Measurements from ENCODE around the gene PRDM15. TPM values are rescaled to one million over a fixed set of nuclear protein-coding genes. Genes with fewer than 3 reads are reported as not detected.

Gene PRDM15
- total and polyA plus RNA-seq, 4 donors, result 1.2 to 5.7 (median 2.1) TPM

GRCh38 chr21:41819856-41820281 lies 59.3 kb downstream of the PRDM15 start:
- H3K27me3 ChIP-seq (ENCODE audit: control insufficient read depth in 4 of 4, insufficient read depth in 4 of 4, low read length in 3 of 4), result no peaks in the 10 kb centered on the region
- H3K4me1 ChIP-seq (ENCODE audit: control insufficient read depth in 4 of 4, insufficient read depth in 4 of 4, low read length in 3 of 4), result no peaks in the 10 kb centered on the region
- WGBS, result 98% methylated on average over 19 of the region's 19 CpGs
- no peak for TF ChIP-seq YY1 (IDR thresholded peaks at IDR 0.05)
- TF ChIP-seq ATF3 (IDR thresholded peaks at IDR 0.05), result no peak
- no peak for TF ChIP-seq MAX (IDR thresholded peaks at IDR 0.05)
- TF ChIP-seq FOXA2 (IDR thresholded peaks at IDR 0.05), result no peak
- TF ChIP-seq CTCF (IDR thresholded peaks at IDR 0.05; ENCODE audit: low read depth, low read length, missing input control), result no peak
- no peak for TF ChIP-seq FOXA1 (IDR thresholded peaks at IDR 0.05)
- TF ChIP-seq TAF1 (conservative IDR thresholded peaks at IDR 0.05), result no peak
- TF ChIP-seq HNF4A (conservative IDR thresholded peaks at IDR 0.05), result no peak
- no peak for TF ChIP-seq JUND (IDR thresholded peaks at IDR 0.05)
- no peak for TF ChIP-seq RAD21 (IDR thresholded peaks at IDR 0.05)
- no peak for TF ChIP-seq ZBTB33 (IDR thresholded peaks at IDR 0.05)
- no peak for TF ChIP-seq GABPA (IDR thresholded peaks at IDR 0.05 in 1 of 2, conservative IDR thresholded peaks at IDR 0.05 in 1 of 2)
- no peak for TF ChIP-seq REST (IDR thresholded peaks at IDR 0.05)
- TF ChIP-seq HNF4G (IDR thresholded peaks at IDR 0.05), result no peak
- TF ChIP-seq RXRA (IDR thresholded peaks at IDR 0.05), result no peak
- TF ChIP-seq EGR1 (IDR thresholded peaks at IDR 0.05; ENCODE audit: low read depth in 2 of 2), result no peak
- TF ChIP-seq SP1 (IDR thresholded peaks at IDR 0.05), result no peak
- TF ChIP-seq NR2F2 (IDR thresholded peaks at IDR 0.05), result no peak
- no peak overlapping the region for H3K4me3 ChIP-seq (ENCODE audit: low read depth in 1 of 3, low read length in 3 of 3)
- peaks cover 0 to 9% (median 5%) of the 10 kb centered on the region in 4 donors for H3K36me3 ChIP-seq (ENCODE audit: control insufficient read depth in 4 of 4, insufficient read depth in 3 of 4, low read depth in 1 of 4, low read length in 3 of 4)
- H3K9me3 ChIP-seq (ENCODE audit: control insufficient read depth in 4 of 4, low read length in 3 of 4), result no peaks in the 10 kb centered on the region
- H3K9ac ChIP-seq (ENCODE audit: low read depth in 1 of 2, low read length in 2 of 2), result no peak overlapping the region
- H3K27ac ChIP-seq (ENCODE audit: low read depth in 1 of 2, low read length in 2 of 2), result no peak overlapping the region
- no peak for DNase-seq (ENCODE audit: low spot score)

Measured in liver (tissue), 9 donors.